T-helper 1 cell treated with Interleukin-12 subunit alpha and Interleukin-12 subunit beta and Interleukin-4 antibody, amounts not matched to agents 30 μg/mL and 1 μg/mL, for 36 hours (primary cell): Measurements from ENCODE around the gene TUBGCP6.

Source experiments
- H3K27ac Mint-ChIP-seq: one replicate; pipeline ENCODE4 v1.8.0; 2021; ENCODE audit warnings: mild to moderate bottlenecking, mixed read lengths
- H3K27me3 Mint-ChIP-seq: one replicate; pipeline ENCODE4 v1.8.0; 2021; ENCODE audit warnings: low read depth, mixed read lengths
- H3K36me3 Mint-ChIP-seq: one replicate; pipeline ENCODE4 v1.8.0; 2021; ENCODE audit warnings: low read depth, mixed read lengths
- H3K4me1 Mint-ChIP-seq: one replicate; pipeline ENCODE4 v1.8.0; 2021; ENCODE audit warnings: low read depth, mixed read lengths
- H3K4me3 Mint-ChIP-seq: one replicate; pipeline ENCODE4 v1.8.0; 2021; ENCODE audit warnings: mild to moderate bottlenecking, moderate library complexity, mixed read lengths
- H3K9me3 Mint-ChIP-seq: one replicate; pipeline ENCODE4 v1.8.0; 2021; ENCODE audit warnings: mixed read lengths

TUBGCP6 gene

DNA sequence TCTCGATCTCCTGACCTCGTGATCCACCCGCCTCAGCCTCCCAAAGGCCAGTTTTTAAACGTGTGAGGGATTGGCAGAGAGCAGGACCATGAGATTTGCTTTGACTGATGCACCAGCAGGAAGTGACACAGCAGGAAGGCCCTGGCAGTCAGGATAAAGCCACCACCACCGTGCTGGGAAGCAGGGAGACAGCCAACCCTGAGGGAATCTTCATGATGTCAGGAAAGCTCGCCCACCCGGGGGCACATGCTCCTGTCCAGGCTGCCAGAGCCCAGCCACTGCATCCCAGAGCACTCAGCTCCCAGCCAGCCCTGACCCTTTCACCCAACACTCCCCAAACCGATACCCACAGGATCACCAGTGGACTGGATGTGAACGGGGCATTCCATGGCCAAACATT, 6.1 kb downstream of the TUBGCP6 start:
- Mint-ChIP-seq H3K36me3 (peaks cover 25% of the 10 kb centered on the region), H3K27me3 (no peaks in the 10 kb centered on the region), H3K4me3 (no peak overlapping the region), H3K27ac (no peak overlapping the region), H3K9me3 (no peaks in the 10 kb centered on the region), H3K4me1 (peaks cover 29% of the 10 kb centered on the region)

DNA sequence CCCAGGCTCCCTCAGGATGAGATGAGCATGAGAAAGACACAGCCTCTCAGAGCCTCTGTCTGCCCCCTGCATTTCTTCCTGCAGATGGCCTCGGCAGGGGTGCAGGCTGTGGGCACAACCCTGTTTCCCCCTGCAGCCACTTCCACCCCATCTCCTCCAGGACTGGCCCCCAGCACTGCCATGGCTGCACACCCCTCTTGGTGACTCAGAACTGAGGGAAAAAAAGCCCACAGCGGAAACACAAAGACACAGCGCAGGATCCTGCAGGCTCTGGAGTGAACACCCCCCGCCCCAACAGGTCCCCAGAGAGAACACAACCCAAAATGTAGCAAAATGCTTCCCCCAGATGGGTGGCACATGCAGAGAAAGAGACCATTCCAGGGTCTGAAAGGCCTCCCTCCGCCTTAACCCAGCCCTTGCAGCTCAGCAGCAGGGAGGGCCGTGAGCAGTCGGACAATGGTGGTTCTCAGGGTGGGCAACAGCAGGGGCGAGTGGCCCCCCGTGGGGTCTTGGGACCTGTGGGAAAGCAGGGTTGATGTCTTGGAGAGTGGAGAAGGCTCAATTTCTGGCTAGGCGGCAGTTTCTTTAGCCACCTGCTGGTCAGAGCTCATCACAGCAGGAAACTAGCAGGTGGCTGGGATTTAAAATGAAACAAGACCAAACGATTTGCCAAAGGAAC, 8.0 kb downstream of the TUBGCP6 start:
- H3K36me3 Mint-ChIP-seq, result peaks cover 22% of the 10 kb centered on the region
- H3K27ac Mint-ChIP-seq, result no peak overlapping the region

DNA sequence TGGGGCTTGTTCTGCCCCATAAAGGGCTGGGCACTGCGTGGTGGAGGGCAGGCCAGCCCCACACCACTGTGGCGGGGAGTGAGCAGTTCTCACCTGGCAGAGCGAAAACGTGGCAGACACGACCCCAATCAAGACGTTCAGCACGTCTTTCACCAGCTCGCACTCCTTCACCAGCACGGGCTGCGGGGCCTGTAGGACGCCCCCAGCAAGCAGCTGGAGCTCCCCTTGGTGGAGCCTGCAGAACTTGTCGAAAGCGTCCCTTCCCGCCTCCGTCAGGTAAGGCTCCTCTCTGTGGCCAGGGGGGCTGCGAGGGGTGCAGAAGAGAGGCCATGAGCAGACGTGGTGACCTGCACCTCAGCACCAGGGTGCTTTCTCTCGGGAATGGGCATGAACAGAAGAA, 11.6 kb downstream of the TUBGCP6 start:
- H3K27ac Mint-ChIP-seq, result no peak overlapping the region

More for the DNA sequence above, 8.0 kb downstream of the TUBGCP6 start:
- H3K9me3 Mint-ChIP-seq, result no peaks in the 10 kb centered on the region
- peaks cover 21% of the 10 kb centered on the region for H3K4me1 Mint-ChIP-seq
- H3K27me3 Mint-ChIP-seq, result no peaks in the 10 kb centered on the region
- H3K4me3 Mint-ChIP-seq, result no peak overlapping the region

DNA sequence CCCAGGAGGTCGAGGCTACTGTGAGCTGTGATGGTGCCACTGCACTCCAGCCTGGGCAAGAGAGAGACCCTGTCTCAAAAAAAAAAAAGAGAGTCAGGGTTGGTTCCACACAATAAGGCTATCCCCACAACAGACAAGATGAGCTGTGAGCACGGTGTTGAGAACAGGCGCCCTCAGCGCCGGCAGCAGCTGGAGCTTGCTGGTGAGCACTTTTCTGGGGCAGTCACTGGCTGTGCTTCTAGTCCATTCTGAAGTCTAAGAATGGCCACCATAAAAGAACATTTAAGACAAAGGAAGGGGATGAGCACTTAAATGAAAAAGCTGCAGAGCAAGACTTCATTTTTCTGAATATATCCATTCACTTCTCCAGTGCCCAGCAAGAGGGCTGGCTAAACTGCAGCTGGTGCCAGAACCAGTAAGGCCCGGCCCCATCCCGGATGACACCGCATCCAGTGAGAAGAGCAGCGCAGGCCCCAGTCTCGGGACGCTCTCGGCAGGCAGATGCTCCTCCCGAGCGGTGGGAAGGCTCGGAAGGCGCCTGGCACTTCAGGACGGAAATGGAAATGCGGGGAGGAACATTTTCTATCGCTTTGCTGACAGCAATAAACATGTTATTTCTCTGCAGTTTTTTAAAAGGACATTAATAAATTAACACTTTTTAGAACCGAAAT, 12.2 kb downstream of the TUBGCP6 start:
- Mint-ChIP-seq H3K4me1 (peaks cover 9% of the 10 kb centered on the region), H3K4me3 (no peak overlapping the region), H3K9me3 (no peaks in the 10 kb centered on the region), H3K27ac (no peak overlapping the region), H3K27me3 (no peaks in the 10 kb centered on the region), H3K36me3 (peaks cover 17% of the 10 kb centered on the region)

More for the DNA sequence above, 11.6 kb downstream of the TUBGCP6 start:
- H3K27me3 Mint-ChIP-seq, result no peaks in the 10 kb centered on the region
- H3K4me3 Mint-ChIP-seq, result no peak overlapping the region
- no peaks in the 10 kb centered on the region for H3K9me3 Mint-ChIP-seq
- peaks cover 21% of the 10 kb centered on the region for H3K36me3 Mint-ChIP-seq
- peaks cover 12% of the 10 kb centered on the region for H3K4me1 Mint-ChIP-seq

DNA sequence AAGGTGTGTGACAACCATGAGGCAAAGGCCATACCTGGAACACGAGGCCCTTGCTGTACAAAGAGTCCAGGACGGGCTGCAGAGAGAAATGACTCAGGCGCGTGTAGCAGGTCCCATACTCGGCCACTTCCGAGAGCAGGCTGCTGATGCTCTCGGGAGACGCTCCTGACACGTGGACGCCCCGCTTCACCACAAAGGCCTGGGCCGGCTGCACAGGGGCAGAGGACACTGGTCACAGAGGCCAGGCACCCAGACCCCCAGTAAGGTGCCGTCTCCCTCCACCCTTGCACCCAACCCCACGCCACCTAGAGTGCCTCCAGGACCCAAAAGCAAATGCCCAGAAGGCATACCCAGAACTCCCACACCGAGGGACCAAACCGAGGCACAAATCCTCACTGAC, 15.5 kb downstream of the TUBGCP6 start:
- Mint-ChIP-seq H3K27ac (no peak overlapping the region), H3K4me1 (peaks cover 5% of the 10 kb centered on the region), H3K27me3 (no peaks in the 10 kb centered on the region), H3K36me3 (peaks cover 9% of the 10 kb centered on the region), H3K9me3 (no peaks in the 10 kb centered on the region), H3K4me3 (no peak overlapping the region)

DNA sequence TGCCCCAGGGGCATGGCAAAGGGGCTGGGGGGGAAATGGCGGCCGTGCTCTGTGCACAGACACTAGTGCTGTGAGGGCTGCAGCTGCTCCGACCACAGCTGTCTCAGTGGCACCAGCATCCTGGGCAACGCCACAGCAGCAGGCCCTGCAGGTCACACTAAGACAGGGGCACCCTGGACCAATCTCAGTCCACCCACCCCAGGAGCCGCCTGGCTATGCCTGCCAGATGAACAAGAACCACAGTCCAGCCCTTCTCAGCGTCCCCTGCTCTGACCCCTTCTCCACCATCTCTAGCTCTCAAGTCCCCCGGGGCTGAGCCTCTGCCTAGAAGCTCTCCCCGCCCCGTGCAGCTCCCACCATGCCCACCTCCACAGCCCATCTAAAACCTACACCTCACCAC, 16.5 kb downstream of the TUBGCP6 start:
- no peaks in the 10 kb centered on the region for H3K27me3 Mint-ChIP-seq
- peaks cover 9% of the 10 kb centered on the region for H3K36me3 Mint-ChIP-seq
- peak overlapping the region; percentile 35 for H3K27ac Mint-ChIP-seq
- H3K4me1 Mint-ChIP-seq, result no peaks in the 10 kb centered on the region
- no peaks in the 10 kb centered on the region for H3K9me3 Mint-ChIP-seq
- H3K4me3 Mint-ChIP-seq, result no peak overlapping the region

DNA sequence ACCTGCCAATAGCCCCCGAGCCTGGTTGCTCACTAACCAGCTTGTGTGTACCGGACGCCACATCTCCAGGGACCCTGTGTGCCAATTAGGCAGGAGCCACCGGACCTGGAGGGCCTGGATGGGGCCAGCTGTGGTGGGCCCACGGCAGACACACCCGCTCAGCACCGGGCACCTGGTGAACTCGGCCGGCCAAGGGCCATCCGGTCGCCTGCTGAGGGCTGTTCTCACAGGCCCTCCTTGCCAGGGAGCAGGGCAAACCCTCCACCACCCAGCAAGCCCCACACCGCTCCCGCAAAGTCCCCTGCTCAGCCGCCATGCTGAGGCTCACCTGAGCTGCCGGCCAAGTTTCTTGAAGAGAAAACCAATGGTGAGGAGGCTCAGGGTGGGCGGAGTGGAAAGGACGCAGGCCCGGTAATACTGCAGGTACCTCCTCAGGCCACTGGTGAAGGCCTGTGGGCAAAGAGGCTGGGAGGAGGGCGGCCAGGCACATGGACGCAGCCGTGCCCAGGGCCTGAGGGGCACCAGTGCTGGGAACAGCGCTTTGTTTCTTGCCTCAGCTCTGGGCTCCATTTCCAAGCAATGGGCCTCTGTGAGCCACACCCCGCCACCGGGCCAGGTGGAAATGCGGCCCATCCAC, 17.1 kb downstream of the TUBGCP6 start:
- Mint-ChIP-seq H3K36me3 (peaks cover 12% of the 10 kb centered on the region), H3K4me3 (no peak overlapping the region)

DNA sequence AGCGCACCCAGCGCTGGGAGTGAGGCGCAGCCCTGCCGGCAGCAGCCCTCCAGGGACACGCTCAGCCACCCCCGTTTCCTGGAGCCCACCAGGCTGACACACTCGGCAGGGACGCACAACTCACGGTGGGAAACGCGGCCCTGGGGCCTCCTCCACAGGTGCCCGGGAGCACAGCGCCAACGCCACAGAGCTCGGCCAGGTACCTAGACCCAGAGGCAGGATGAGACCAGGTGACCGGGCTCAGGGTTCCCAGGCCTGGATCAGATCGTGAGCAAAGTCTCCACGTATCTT, 18.0 kb downstream of the TUBGCP6 start:
- Mint-ChIP-seq H3K36me3 (peaks cover 12% of the 10 kb centered on the region), H3K27me3 (no peaks in the 10 kb centered on the region), H3K4me3 (no peak overlapping the region), H3K9me3 (no peaks in the 10 kb centered on the region), H3K27ac (no peak overlapping the region), H3K4me1 (no peaks in the 10 kb centered on the region)

More for the DNA sequence above, 17.1 kb downstream of the TUBGCP6 start:
- no peaks in the 10 kb centered on the region for H3K4me1 Mint-ChIP-seq
- no peaks in the 10 kb centered on the region for H3K27me3 Mint-ChIP-seq
- H3K9me3 Mint-ChIP-seq, result no peaks in the 10 kb centered on the region
- H3K27ac Mint-ChIP-seq, result no peak overlapping the region

DNA sequence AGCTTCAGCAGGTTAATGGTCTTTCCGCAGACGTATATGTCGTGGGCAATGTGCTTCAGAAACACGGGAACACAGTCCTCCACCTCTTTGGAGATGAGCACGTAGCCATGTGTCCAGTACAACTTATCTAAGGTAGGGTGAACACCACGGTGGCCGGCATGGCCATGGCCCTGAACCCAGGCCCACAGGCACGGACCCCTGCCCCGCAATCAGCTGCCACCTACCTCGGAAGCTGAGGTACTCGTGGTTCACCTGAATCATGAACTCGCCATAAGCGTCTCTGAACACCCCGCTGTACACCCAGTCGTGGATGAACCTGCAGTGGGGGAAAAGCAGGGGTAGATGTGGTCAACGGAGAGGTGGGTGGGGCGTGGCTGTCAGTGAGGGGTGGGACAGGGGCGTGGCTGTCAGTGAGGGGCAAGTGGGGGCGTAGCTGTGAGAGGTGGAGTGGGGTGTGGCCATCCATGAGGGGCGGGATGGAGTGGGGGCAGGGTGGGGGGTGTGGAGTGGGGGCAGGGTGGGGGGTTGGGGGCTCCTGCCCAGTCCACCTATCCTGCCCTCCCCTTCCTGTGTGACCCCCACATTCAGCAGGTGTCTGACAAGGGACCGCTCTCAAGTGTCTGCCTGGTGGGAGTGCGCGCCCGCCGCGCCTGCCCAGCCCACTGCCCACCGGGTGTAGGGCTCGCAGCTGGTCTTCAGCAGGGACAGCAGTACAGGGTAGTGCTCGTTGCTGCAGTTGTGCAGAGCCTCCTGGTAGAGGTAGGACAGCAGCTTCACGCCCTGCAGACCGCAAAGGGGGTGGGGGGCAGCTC, 18.6 kb downstream of the TUBGCP6 start:
- H3K4me1 Mint-ChIP-seq, result no peaks in the 10 kb centered on the region
- peaks cover 12% of the 10 kb centered on the region for H3K36me3 Mint-ChIP-seq
- H3K27ac Mint-ChIP-seq, result no peak overlapping the region
- H3K9me3 Mint-ChIP-seq, result no peaks in the 10 kb centered on the region
- no peak overlapping the region for H3K4me3 Mint-ChIP-seq
- H3K27me3 Mint-ChIP-seq, result no peaks in the 10 kb centered on the region

DNA sequence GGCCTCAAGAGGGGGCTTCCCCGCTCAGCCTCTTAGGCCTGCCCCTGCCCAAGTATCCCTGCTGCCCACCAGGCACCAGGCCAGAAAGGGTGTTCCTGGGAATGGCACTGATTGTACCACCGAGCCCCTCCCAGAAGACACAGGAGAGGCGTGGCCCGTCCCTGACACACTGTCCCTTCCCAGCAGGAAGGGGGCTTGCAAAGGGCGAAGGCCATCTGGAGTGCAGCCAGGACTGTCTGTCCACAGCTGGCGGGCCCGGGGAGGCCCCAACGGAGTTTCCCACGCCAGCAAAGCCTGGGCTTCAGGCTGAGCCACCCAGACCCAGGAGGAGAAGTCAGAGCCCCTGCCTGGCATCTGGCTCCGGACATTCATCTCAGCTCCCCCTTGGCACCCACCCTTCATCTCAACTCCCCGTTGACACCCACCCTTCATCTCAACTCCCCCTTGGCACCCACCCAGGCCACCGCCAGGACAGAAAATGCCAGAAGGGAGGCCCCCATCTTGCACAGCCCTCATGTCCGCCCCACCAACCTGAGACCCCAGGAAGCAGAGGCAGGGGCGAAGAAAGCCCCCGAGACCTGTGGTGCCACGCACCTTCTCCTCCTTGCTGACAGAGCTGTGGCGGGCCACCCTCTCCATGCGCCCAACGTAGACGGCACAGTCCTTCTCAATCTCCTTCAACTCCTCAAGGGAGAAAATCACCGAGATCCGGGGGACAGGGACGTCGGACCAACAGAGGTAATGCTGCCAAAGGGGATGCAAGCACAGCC, 19.4 kb downstream of the TUBGCP6 start:
- H3K27me3 Mint-ChIP-seq, result no peaks in the 10 kb centered on the region
- peaks cover 12% of the 10 kb centered on the region for H3K36me3 Mint-ChIP-seq
- H3K4me3 Mint-ChIP-seq, result no peak overlapping the region
- no peaks in the 10 kb centered on the region for H3K4me1 Mint-ChIP-seq
- no peak overlapping the region for H3K27ac Mint-ChIP-seq
- H3K9me3 Mint-ChIP-seq, result no peaks in the 10 kb centered on the region

DNA sequence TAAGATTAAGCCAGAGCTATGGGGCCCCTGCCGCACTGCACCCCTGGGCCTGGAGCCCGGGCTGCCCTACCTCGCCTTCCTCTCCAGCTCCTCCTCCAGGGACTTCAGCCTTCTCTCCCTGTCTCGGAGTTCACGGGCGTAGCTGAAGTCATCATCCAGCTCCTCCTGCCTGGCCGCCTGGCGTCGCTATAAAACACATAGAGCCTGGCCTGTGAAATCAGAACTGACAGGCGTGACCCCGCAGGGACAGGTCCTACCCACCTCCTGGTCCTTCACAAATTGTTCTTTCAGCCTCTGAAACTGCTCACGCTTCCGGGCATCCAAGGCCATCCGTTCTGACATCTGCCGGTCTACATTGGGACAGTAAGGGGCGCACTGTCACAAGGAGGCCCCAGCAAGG, 20.8 kb downstream of the TUBGCP6 start:
- Mint-ChIP-seq H3K27ac (no peak overlapping the region), H3K9me3 (no peaks in the 10 kb centered on the region), H3K36me3 (peaks cover 8% of the 10 kb centered on the region)

DNA sequence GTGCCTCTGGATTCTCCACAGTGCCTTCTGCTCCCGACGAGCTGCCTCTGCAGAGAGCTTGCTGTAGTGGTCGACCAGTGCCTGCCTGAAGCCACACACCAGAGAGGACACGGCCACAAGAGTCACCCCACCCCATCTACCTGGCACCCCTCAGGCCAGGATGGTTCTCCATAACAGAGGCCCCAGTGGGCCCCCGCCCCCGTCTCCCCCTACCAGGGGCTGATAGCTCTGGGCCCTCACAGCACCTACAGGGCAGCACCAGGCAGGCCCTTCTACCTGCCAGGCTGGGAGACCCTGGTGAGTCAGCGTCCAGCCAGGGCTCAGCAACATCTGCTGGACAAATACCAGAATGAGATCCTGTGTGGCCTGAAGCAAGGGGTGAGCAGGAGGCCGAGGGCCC, 22.3 kb downstream of the TUBGCP6 start:
- Mint-ChIP-seq H3K4me3 (no peak overlapping the region), H3K27ac (no peak overlapping the region), H3K9me3 (no peaks in the 10 kb centered on the region), H3K27me3 (no peaks in the 10 kb centered on the region), H3K36me3 (peaks cover 9% of the 10 kb centered on the region), H3K4me1 (no peaks in the 10 kb centered on the region)

More for the DNA sequence above, 20.8 kb downstream of the TUBGCP6 start:
- Mint-ChIP-seq H3K4me1 (no peaks in the 10 kb centered on the region), H3K4me3 (no peak overlapping the region), H3K27me3 (no peaks in the 10 kb centered on the region)

DNA sequence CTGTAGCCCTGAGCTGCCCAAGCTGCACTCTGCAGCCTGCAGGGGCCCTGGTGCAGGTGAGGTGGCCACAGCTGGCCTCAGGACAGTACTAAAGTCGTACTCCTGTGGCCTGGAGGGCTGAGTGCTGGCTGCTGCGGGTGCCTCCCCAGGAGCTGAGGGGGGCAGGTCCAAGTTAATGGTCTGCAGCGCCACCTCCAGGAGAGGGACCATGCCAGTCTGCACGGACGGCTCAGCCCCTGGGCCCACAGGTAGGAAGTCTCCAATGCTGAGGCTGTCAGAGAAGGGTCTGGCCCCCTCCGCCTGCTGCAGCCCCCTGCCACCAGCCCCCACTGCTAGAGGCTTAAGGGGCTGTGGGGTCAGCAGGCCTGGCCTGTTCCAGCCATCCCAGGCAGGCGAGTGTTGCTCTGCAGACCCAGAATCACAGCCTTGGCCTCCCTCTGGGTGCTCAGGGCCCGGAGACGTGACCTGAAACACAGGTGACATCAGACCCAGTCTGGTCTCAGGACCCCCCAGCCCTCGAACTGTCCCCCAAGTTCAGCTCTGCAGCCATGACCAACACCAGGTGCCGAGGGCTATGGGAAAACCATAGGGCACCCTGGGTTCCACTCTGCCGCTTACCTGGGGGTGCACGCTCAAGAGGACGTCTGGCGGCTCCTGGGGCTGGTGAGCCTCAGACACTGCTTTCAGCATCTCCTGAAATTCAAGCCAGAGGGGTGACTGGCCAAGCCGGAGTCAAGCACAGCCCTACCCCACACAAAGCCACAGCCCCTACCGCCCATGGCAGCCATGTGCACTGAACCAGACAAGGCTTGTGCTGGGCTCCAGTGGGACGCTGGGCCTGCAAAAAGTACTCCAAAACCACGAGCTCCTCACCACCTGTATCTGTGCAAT, 23.2 kb downstream of the TUBGCP6 start:
- no peaks in the 10 kb centered on the region for H3K9me3 Mint-ChIP-seq

More for the DNA sequence above, 23.2 kb downstream of the TUBGCP6 start:
- Mint-ChIP-seq H3K27ac (no peak overlapping the region), H3K36me3 (peaks cover 12% of the 10 kb centered on the region), H3K4me1 (no peaks in the 10 kb centered on the region), H3K4me3 (no peak overlapping the region), H3K27me3 (no peaks in the 10 kb centered on the region)
